ENCODE results near the gene KRTAP9-8. TPM values are rescaled to one million over a fixed set of nuclear protein-coding genes. Genes with fewer than 3 reads are reported as not detected.

The KRTAP9-8 gene
- total RNA-seq, 2 experiments from 2014 or later: not detected

DNA sequence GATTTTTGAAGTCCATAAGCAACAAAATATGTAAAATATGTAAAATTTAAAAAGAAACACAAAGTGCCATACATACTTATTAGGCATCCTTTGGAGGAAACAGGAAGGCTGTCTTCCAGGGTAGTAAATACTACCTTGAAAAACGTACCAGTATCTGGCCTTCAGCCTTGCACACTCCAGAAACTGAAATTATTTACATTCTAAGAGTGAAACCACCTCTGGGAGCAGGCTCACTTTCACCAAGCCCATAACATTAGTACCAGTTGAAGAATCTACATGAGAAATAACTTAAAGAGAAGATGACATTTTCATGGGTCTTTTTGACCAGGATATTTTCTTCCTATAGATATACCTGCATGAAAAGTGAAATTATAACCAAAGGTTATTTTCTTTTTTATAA, 41.7 kb upstream of the KRTAP9-8 start:
- no peak overlapping the region for H3K27ac ChIP-seq (ENCODE audit: low read depth, low read length, poor library complexity, severe bottlenecking)
- intact Hi-C loops (cut with micrococcal nuclease; ENCODE audit: unreplicated experiment): no loop called here
- no peak for DNase-seq (ENCODE audit: low spot score)
- ChIA-PET CTCF (ENCODE audit: unreplicated experiment) (no interaction called here), POLR2A (no interaction called here)
- no peaks in the 10 kb centered on the region for H3K4me1 ChIP-seq (ENCODE audit: insufficient read depth, low read length, poor library complexity, severe bottlenecking)
- no peaks in the 10 kb centered on the region for H3K79me2 ChIP-seq (ENCODE audit: insufficient read depth, low read depth, low read length)
- no peak overlapping the region for H3K4me2 ChIP-seq (ENCODE audit: low read length)
- no peaks in the 10 kb centered on the region for H3K9me3 ChIP-seq (ENCODE audit: low read length)
- H2AFZ ChIP-seq (ENCODE audit: low read length): no peak overlapping the region
- no peak overlapping the region for H3K4me3 ChIP-seq (ENCODE audit: low read depth, low read length, poor library complexity, severe bottlenecking)
- no peaks in the 10 kb centered on the region for H3K36me3 ChIP-seq (ENCODE audit: insufficient read depth, low read length)
- BruUV-seq (replicated peaks): no TSS peak
- no peaks in the 10 kb centered on the region for H3K9me2 ChIP-seq (ENCODE audit: insufficient read depth, low read length)
- H4K20me1 ChIP-seq (ENCODE audit: insufficient read depth, low read length): no peaks in the 10 kb centered on the region
- TF ChIP-seq CTCF (conservative IDR thresholded peaks at IDR 0.05; ENCODE audit: low read length) (no peak), EZH2phosphoT487 (IDR thresholded peaks at IDR 0.05; ENCODE audit: borderline replicate concordance, low read depth, low read length) (no peak)

DNA sequence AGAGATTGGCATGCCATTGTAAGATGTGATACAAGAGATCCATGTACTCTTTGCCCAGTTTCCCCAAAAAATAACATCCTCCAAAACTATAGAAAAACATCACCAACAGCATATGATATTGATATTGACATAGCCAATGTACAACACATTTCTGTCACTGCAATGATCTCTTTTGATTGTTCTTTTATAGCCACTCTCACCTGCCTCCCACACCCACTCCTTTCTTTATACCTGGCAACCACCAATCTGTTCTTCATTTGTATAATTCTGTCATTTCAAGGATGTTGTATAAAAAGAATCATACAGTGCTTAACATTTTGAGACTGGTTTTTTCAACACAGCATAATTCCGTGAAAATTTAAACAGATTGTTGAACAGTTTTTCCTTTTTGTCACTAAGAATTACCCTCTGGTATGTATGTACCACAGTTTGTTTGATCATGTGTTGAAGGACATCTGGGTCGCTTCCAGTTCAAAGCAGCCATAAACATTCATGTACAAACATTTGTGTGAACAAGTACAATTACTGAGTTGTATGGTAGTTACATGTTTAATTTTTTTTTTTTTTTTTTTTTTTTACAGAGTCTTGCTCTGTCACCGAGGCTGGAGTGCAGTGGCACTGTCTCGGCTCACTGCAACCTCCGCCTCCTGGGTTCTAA, 38.2 kb upstream of the KRTAP9-8 start:
- Histone ChIP-seq H3K9me3 (ENCODE audit: low read length) (no peaks in the 10 kb centered on the region), H2AFZ (ENCODE audit: low read length) (no peak overlapping the region), H3K27ac (ENCODE audit: low read depth, low read length, poor library complexity, severe bottlenecking) (no peak overlapping the region), H3K36me3 (ENCODE audit: insufficient read depth, low read length) (no peaks in the 10 kb centered on the region), H4K20me1 (ENCODE audit: insufficient read depth, low read length) (no peaks in the 10 kb centered on the region), H3K4me1 (ENCODE audit: insufficient read depth, low read length, poor library complexity, severe bottlenecking) (no peaks in the 10 kb centered on the region), H3K79me2 (ENCODE audit: insufficient read depth, low read depth, low read length) (no peaks in the 10 kb centered on the region), H3K4me3 (ENCODE audit: low read depth, low read length, poor library complexity, severe bottlenecking) (no peak overlapping the region), H3K9me2 (ENCODE audit: insufficient read depth, low read length) (no peaks in the 10 kb centered on the region), H3K4me2 (ENCODE audit: low read length) (no peak overlapping the region)
- POLR2A ChIA-PET: no interaction called here
- TF ChIP-seq CTCF (conservative IDR thresholded peaks at IDR 0.05; ENCODE audit: low read length) (no peak), EZH2phosphoT487 (IDR thresholded peaks at IDR 0.05; ENCODE audit: borderline replicate concordance, low read depth, low read length) (no peak)
- CTCF ChIA-PET (ENCODE audit: unreplicated experiment): no interaction called here
- BruUV-seq (replicated peaks): no TSS peak
- intact Hi-C loops (cut with micrococcal nuclease; ENCODE audit: unreplicated experiment): no loop called here
- no peak for DNase-seq (ENCODE audit: low spot score)

DNA sequence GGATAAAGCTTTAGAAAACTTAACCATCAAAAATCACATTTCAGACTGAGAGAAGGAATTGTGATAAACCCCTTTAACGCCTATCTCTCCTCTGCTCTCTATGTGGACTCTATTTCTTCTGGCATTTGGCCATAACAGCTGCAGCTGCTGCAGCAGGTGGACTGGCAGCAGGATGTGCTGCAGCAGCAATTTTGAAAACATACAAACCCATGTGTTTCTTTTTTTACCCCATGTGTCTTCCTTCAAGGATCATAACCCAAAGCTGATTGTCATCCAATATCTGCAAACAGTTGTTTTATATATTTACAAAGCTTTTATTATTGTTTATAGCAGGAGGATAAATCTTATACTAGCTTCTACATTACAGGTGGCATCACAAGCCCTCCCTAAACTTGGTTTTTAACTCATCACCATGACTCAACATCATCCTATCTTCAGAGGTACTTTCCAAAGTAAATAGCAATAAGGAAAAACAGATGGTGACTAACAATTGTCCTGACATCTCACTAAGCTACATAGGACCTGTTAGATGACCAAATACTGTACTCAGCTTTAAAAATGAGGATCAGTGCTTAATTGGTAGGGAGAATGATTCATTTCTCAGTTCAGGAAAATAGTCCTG, 25.8 kb upstream of the KRTAP9-8 start:
- H3K27ac ChIP-seq (ENCODE audit: low read depth, low read length, poor library complexity, severe bottlenecking): no peak overlapping the region
- H2AFZ ChIP-seq (ENCODE audit: low read length): no peak overlapping the region
- no peaks in the 10 kb centered on the region for H3K4me1 ChIP-seq (ENCODE audit: insufficient read depth, low read length, poor library complexity, severe bottlenecking)
- intact Hi-C loops (cut with micrococcal nuclease; ENCODE audit: unreplicated experiment): no loop called here
- no peaks in the 10 kb centered on the region for H3K79me2 ChIP-seq (ENCODE audit: insufficient read depth, low read depth, low read length)
- H3K9me2 ChIP-seq (ENCODE audit: insufficient read depth, low read length): no peaks in the 10 kb centered on the region
- no peaks in the 10 kb centered on the region for H3K9me3 ChIP-seq (ENCODE audit: low read length)
- H3K4me2 ChIP-seq (ENCODE audit: low read length): no peak overlapping the region
- ChIA-PET POLR2A (no interaction called here), CTCF (ENCODE audit: unreplicated experiment) (no interaction called here)
- H4K20me1 ChIP-seq (ENCODE audit: insufficient read depth, low read length): no peaks in the 10 kb centered on the region
- no peaks in the 10 kb centered on the region for H3K36me3 ChIP-seq (ENCODE audit: insufficient read depth, low read length)
- TF ChIP-seq EZH2phosphoT487 (IDR thresholded peaks at IDR 0.05; ENCODE audit: borderline replicate concordance, low read depth, low read length) (no peak), CTCF (conservative IDR thresholded peaks at IDR 0.05; ENCODE audit: low read length) (no peak)
- DNase-seq (ENCODE audit: low spot score): no peak
- no peak overlapping the region for H3K4me3 ChIP-seq (ENCODE audit: low read depth, low read length, poor library complexity, severe bottlenecking)
- no TSS peak for BruUV-seq (replicated peaks)
